Panc1 (cell line): ENCODE results near the gene APBB2. TPM values are rescaled to one million over a fixed set of nuclear protein-coding genes. Genes with fewer than 3 reads are reported as not detected.
A peak's percentile ranks its signal among the peaks of the same experiment; 100 is the strongest.

Source experiments
- ATAC-seq: fragments of 200-7000 bp; cut with Tn5 transposase; 2 replicates; pipeline ENCODE4 v1.9.1; 2020; ENCODE audit warnings: mild to moderate bottlenecking, moderate library complexity
- Bru-seq: library from RNA; stranded (reverse); fragments of 400-500 nt; gene quantifications from one replicate; lab custom pipeline; 2021; lab: Mats Ljungman, UMichigan
- BruChase-seq, 2 experiments: library from RNA; stranded (reverse); fragments of 400-500 nt; gene quantifications; one replicate each; lab custom pipeline; 2021; lab: Mats Ljungman, UMichigan
- BruUV-seq: library from RNA; stranded (reverse); fragments of 400-500 nt; replicated peaks from 2 replicates; lab custom pipeline; 2021; lab: Mats Ljungman, UMichigan
- CTCF ChIA-PET: fragments of 300-600 bp; sonication (Branson Sonifier 250); formaldehyde crosslinking; loops from one replicate; lab custom pipeline; 2022; ENCODE audit warnings: antibody characterized with exemption; lab: Charles Lee
- POLR2A ChIA-PET: fragments of 300-600 bp; sonication (Branson Sonifier 250); formaldehyde crosslinking; loops from one replicate; lab custom pipeline; 2022; ENCODE audit warnings: antibody characterized with exemption; lab: Charles Lee
- DNase-seq: peaks from one replicate; pipeline ENCODE4 v3.0.0-alpha.2; 2010; ENCODE audit warnings: low read depth, low spot score
- H3K27ac ChIP-seq: 2 replicates; pipeline ENCODE4 v1.5.1; 2011; ENCODE audit warnings: mild to moderate bottlenecking, low read length, inconsistent platforms
- H3K27me3 ChIP-seq: fragments of 200-500 bp; sonication (Bioruptor generic); 2 replicates; pipeline ENCODE4 v1.6.0; 2014; ENCODE audit warnings: low read length, inconsistent platforms; ENCODE audit not compliant: control insufficient read depth, insufficient read depth
- H3K36me3 ChIP-seq: fragments of 200-500 bp; sonication (Bioruptor generic); 2 replicates; pipeline ENCODE4 v1.5.1; 2014; ENCODE audit warnings: inconsistent platforms, mild to moderate bottlenecking, low read length, moderate library complexity; ENCODE audit not compliant: control insufficient read depth, insufficient read depth
- H3K4me1 ChIP-seq: 2 replicates; pipeline ENCODE4 v1.5.1; 2011; ENCODE audit warnings: inconsistent platforms, mild to moderate bottlenecking, low read length, moderate library complexity; ENCODE audit not compliant: control insufficient read depth, insufficient read depth
- H3K4me3 ChIP-seq, 2 experiments: 2 replicates each; pipeline ENCODE4 v1.5.1; 2011 to 2012; ENCODE audit warnings: low read depth in 2 of 2, low read length in 2 of 2, mild to moderate bottlenecking in 2 of 2, inconsistent platforms in 1 of 2, moderate library complexity in 1 of 2
- H3K9me3 ChIP-seq: fragments of 200-500 bp; sonication (Bioruptor generic); 2 replicates; pipeline ENCODE4 v1.5.1; 2014; ENCODE audit warnings: low read depth, mild to moderate bottlenecking, inconsistent platforms, low read length, moderate library complexity; ENCODE audit not compliant: control insufficient read depth, insufficient read depth
- CTCF ChIP-seq: fragments of 450-650 bp; IDR thresholded peaks from 2 replicates; pipeline ENCODE4 v1.5.1; 2017; ENCODE audit warnings: mild to moderate bottlenecking
- POLR2AphosphoS5 ChIP-seq: IDR thresholded peaks from 2 replicates; pipeline ENCODE4 v1.6.1; 2012; ENCODE audit warnings: mild to moderate bottlenecking, low read depth, low read length, moderate library complexity
- REST ChIP-seq, 2 experiments: IDR thresholded peaks; 2 replicates each; pipeline ENCODE4 v1.6.1; 2011 to 2012; ENCODE audit warnings: low read depth in 2 of 2, control low read depth in 1 of 2, low read length in 1 of 2, mild to moderate bottlenecking in 1 of 2, moderate library complexity in 1 of 2; ENCODE audit not compliant: insufficient read depth in 1 of 2
- SIN3A ChIP-seq: IDR thresholded peaks from 2 replicates; pipeline ENCODE4 v1.6.1; 2012; ENCODE audit warnings: low read depth, mild to moderate bottlenecking, low read length, moderate library complexity, borderline replicate concordance; ENCODE audit not compliant: insufficient read depth
- TCF7L2 ChIP-seq: IDR thresholded peaks from 2 replicates; pipeline ENCODE4 v1.6.1; 2011; ENCODE audit warnings: mild to moderate bottlenecking, low read depth, low read length, inconsistent platforms
- in situ Hi-C: cut with HindIII; loops from 2 replicates; pipeline ENCODE4 v1.10.0; 2016; ENCODE audit warnings: low sequenced_read_pairs, low pct_unique_long_range_greater_than_20kb
- intact Hi-C: fragments of 100-400 bp; cut with micrococcal nuclease; formaldehyde crosslinking; loops from one replicate; pipeline ENCODE4 v1.10.0; 2022; ENCODE audit not compliant: unreplicated experiment
- long read RNA-seq: library from polyadenylated mRNA; unstranded; transcript quantifications from one replicate; pipeline ENCODE4 v2.0.0, GENCODE V29; 2021; ENCODE audit not compliant: unreplicated experiment
- polyA plus RNA-seq: library from polyadenylated mRNA; unstranded; fragments of >200 nt; gene quantifications from one replicate; pipeline ENCODE4 v1.2.1, GENCODE V29; 2012; ENCODE audit warnings: missing spikeins; ENCODE audit not compliant: insufficient read length
- total RNA-seq: library from RNA; stranded (reverse); gene quantifications from one replicate; pipeline ENCODE4 v1.2.1, GENCODE V29; 2021; ENCODE audit not compliant: unreplicated experiment

Gene APBB2
- total RNA-seq, result 27.1 TPM
- 23.7 TPM for polyA plus RNA-seq
- Bru-seq, nascent RNA, result percentile 74 among the genes with signal in this experiment
- BruChase-seq, experiment 1, labeled RNA remaining after a 2-hour chase, result percentile 64 among the genes with signal in this experiment
- BruChase-seq, experiment 2, labeled RNA remaining after a 6-hour chase, result percentile 67 among the genes with signal in this experiment
- long read RNA-seq, full-length matches to known transcripts, result 3 of 37 reads
- long read RNA-seq, partial matches to known transcripts, result 15 of 37 reads
- long read RNA-seq, other reads (novel, unspliced or antisense), result 19 of 37 reads

- no TSS peak for BruUV-seq
- ATAC-seq (peak; percentile 87), DNase-seq (peak; percentile 84)
- Histone ChIP-seq H3K36me3 (peaks cover 4% of the 10 kb centered on the region; the same call in 1 of the 2 replicates), H3K27me3 (no peaks in the 10 kb centered on the region), H3K9me3 (no peaks in the 10 kb centered on the region), H3K4me1 (peaks cover 29% of the 10 kb centered on the region), H3K27ac (peak within 1 kb of the TSS; percentile 93), H3K4me3 (peak within 1 kb of the TSS; percentile 84 to 91)
- in situ Hi-C loops (no loop called here), intact Hi-C loops (loop anchor here (2.0 to 5.0 kb wide), 2 partner anchors 237 to 287 kb away; no protein-coding TSS in a partner anchor)
- ChIA-PET CTCF (interaction anchor here (0.6 to 1.5 kb wide), 10 partner anchors 9 to 650 kb away, joined by 3 to 8 read pairs (median 4); no protein-coding TSS in a partner anchor), POLR2A (no interaction called here)
- TF ChIP-seq SIN3A (0 out of 2 replicates have a peak, but pooled peaks have one; percentile 73), TCF7L2 (no peak), CTCF (peak; percentile 93), POLR2AphosphoS5 (peak; percentile 71; the same call in 1 of the 2 replicates)
Measured at GRCh38 chr4:41214136-41214824, at the start of gene APBB2. APBB2 (minus strand) TSS chr4:41214542; CDS start chr4:41033254, 181,288 bp downstream.

- in situ Hi-C loops, result no loop called here
- DNase-seq, result no peak
- CTCF ChIA-PET, result no interaction called here
- POLR2A ChIA-PET, result no interaction called here
- peaks cover 2% of the 10 kb centered on the region; the same call in 1 of the 2 replicates for H3K27me3 ChIP-seq
- no peaks in the 10 kb centered on the region for H3K4me1 ChIP-seq
- no peaks in the 10 kb centered on the region for H3K9me3 ChIP-seq
- ATAC-seq, result no peak
- BruUV-seq, result no TSS peak
- H3K4me3 ChIP-seq, result no peak overlapping the region
- TF ChIP-seq TCF7L2 (no peak), POLR2AphosphoS5 (no peak), SIN3A (no peak), REST (IDR thresholded peaks at IDR 0.05; ENCODE audit: insufficient read depth in 1 of 2, low read depth in 2 of 2, low read length in 1 of 2) (no peak), CTCF (no peak)
- no peaks in the 10 kb centered on the region for H3K36me3 ChIP-seq
- no peak overlapping the region for H3K27ac ChIP-seq
- intact Hi-C loops, result no loop called here
Measured at GRCh38 chr4:41262198-41262597, 47.9 kb upstream of the APBB2 start.
